WI38 (cell line): ENCODE results near the gene SLC17A3.

Experiments used
- H3K4me3 ChIP-seq: 2 replicates; pipeline ENCODE4 v1.5.1; 2011; ENCODE audit warnings: low read depth, mild to moderate bottlenecking, control low read depth, low read length
- TF ChIP-seq, protein P1 (sequence below): IDR thresholded peaks from 2 replicates; pipeline ENCODE4 v1.5.1; 2012; ENCODE audit warnings: low read depth, mild to moderate bottlenecking, control low read depth, low read length

Gene SLC17A3

GRCh38 chr6:25863360-25863759 is 10.7 kb downstream of the SLC17A3 start:
- H3K4me3 ChIP-seq, result no peak overlapping the region
- TF ChIP-seq, protein P1, sequence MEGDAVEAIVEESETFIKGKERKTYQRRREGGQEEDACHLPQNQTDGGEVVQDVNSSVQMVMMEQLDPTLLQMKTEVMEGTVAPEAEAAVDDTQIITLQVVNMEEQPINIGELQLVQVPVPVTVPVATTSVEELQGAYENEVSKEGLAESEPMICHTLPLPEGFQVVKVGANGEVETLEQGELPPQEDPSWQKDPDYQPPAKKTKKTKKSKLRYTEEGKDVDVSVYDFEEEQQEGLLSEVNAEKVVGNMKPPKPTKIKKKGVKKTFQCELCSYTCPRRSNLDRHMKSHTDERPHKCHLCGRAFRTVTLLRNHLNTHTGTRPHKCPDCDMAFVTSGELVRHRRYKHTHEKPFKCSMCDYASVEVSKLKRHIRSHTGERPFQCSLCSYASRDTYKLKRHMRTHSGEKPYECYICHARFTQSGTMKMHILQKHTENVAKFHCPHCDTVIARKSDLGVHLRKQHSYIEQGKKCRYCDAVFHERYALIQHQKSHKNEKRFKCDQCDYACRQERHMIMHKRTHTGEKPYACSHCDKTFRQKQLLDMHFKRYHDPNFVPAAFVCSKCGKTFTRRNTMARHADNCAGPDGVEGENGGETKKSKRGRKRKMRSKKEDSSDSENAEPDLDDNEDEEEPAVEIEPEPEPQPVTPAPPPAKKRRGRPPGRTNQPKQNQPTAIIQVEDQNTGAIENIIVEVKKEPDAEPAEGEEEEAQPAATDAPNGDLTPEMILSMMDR, result no peak

DNA sequence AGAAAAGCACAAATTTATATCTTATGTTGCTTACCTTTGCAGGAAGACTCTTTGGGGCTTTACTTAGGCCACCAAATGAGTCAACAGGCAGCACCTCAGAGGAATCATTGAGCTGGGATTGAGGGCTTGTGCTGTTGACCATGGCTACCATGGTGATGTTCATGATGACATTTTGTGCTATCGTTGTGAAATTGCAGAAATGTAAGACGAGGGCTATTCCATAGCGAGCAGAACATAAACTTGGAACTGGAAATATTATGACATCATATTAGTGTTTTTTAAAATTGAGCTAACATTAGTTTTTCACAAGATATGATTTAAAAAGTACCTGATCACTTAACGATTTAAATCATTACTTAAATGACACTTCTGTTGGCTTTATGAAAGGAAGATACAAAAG is 11.8 kb downstream of the SLC17A3 start:
- TF ChIP-seq, protein P1, result no peak
- no peak overlapping the region for H3K4me3 ChIP-seq

DNA sequence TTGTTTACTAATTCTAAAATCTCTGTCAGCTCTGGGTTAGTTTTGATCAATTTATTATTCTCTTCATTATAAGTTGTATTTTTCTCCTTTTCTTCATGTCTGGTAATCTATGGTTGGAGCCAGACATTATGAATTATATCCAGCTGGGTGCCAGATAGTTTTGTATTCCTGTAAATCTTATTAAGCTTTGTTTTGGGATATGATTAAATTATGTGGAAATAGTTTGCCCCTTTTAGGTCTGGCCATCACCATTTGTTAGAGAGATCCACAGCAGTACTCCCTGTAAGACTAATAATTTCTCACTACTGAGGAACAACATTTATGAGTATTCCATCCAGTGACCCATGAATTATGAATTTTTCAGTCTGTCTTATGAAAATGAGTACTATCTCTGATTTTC is 21.3 kb downstream of the SLC17A3 start:
- TF ChIP-seq, protein P1, result no peak

DNA sequence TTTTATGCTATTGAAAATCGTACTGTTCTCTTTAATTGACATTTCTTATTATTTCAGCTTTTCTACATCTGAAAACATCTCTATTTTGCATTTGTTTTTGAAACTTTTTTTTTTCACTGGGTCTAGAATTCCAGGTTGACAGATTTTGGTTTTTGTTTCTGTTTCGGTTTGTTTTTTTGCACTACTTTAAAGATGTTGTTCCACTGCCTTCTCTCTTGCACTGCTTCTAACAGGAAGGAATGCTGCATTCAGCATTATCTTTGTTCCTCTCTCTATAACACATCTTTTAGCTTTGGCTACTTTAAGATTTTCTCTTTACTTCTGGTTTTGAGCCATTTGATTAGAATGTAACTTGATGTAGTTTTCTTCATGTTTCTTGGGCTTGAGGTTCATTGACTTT is 22.1 kb downstream of the SLC17A3 start:
- TF ChIP-seq, protein P1, result no peak
- H3K4me3 ChIP-seq, result no peak overlapping the region

More for the DNA sequence above, 21.3 kb downstream of the SLC17A3 start:
- no peak overlapping the region for H3K4me3 ChIP-seq

DNA sequence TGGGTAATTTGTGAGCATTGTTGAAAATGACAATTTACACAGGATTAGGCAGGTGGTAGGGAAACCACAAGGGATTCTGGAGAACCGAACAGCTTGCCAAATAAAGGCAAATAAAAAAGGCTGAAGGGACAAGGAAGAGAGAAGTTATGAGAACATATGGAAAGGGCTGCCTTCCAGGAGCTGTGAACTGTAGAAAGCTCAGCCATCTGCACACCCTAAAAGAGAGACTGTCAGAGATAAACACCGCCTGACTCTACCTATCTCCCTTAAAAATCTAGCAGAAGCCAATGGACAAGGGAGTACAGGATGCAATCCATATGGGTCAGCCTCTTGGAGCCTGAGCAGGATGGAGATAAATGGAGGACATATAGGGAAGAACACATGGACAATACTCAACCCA is 29.5 kb downstream of the SLC17A3 start:
- H3K4me3 ChIP-seq, result no peak overlapping the region
- TF ChIP-seq, protein P1, result no peak

DNA sequence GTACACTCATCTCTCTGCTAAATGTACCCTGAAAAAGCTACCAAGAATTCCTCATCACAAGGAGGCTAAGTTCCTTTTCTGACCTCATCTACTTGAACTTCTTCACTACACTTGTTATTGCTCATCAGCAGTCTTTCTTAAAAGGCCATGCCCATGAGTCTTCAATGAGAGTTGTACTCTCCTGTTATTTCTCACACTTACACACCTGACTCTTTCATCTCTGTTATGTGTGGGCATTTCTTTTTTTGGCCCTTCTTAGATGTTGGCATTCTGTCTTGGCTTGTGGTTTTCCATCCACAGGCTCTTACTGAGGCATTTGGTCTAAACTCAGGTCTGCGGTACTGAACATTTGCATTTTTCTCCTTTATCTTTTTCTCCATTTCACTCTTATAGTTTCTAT is 31.5 kb downstream of the SLC17A3 start:
- H3K4me3 ChIP-seq, result no peak overlapping the region
- TF ChIP-seq, protein P1, result no peak

- no peak overlapping the region for H3K4me3 ChIP-seq
- TF ChIP-seq, protein P1, result no peak
Observed at GRCh38 chr6:25835442-25836283, 38.4 kb downstream of the SLC17A3 start.
